C4-2B (cell line): ENCODE results near the gene CCDC191.

Source experiments
- H3K27ac ChIP-seq: fragments of 450-650 bp; 2 replicates; pipeline ENCODE4 v1.5.1; 2017
- CTCF ChIP-seq: fragments of 450-650 bp; conservative IDR thresholded peaks from 2 replicates; pipeline ENCODE4 v1.5.1; 2017; ENCODE audit warnings: mild to moderate bottlenecking
- ZFX ChIP-seq: fragments of 450-650 bp; IDR thresholded peaks from 2 replicates; pipeline ENCODE4 v1.6.1; 2017

CCDC191 gene

GRCh38 chr3:113948015-113948917, 108.1 kb downstream of the CCDC191 start:
- H3K27ac ChIP-seq: peak overlapping the region; percentile 88
- TF ChIP-seq CTCF: no peak
- TF ChIP-seq ZFX: peak; percentile 19; the same call in 1 of the 2 replicates

GRCh38 chr3:113947372-113948014, 108.8 kb downstream of the CCDC191 start, which contains the start of gene ZDHHC23:
Gene ZDHHC23 (plus strand): TSS chr3:113948013. CDS start chr3:113948803, 790 bp downstream.
- H3K27ac ChIP-seq: peak within 1 kb of the TSS; percentile 88
- TF ChIP-seq CTCF (no peak), ZFX (no peak)

GRCh38 chr3:113946831-113947230, 109.5 kb downstream of the CCDC191 start:
- H3K27ac ChIP-seq: peak overlapping the region; percentile 88
- TF ChIP-seq ZFX (no peak), CTCF (no peak)

GRCh38 chr3:113927556-113927955, 128.8 kb downstream of the CCDC191 start:
- TF ChIP-seq CTCF (no peak), ZFX (no peak)
- H3K27ac ChIP-seq: no peak overlapping the region

GRCh38 chr3:113914646-113915045, 141.7 kb downstream of the CCDC191 start:
- H3K27ac ChIP-seq: no peak overlapping the region
- TF ChIP-seq CTCF (no peak), ZFX (no peak)
